HepG2 (cell line): ENCODE results near the gene WTAP. TPM values are rescaled to one million over a fixed set of nuclear protein-coding genes. Genes with fewer than 3 reads are reported as not detected.

ENCODE experiments used
- ARID3A ChIP-seq: IDR thresholded peaks from 2 replicates; pipeline ENCODE4 v1.6.1; 2012; ENCODE audit warnings: low read depth, low read length, improper control_type of control experiment
- POLR2G ChIP-seq: fragments of 200-400 bp; formaldehyde crosslinking; IDR thresholded peaks from 2 replicates; pipeline ENCODE4 v1.6.1; 2018; ENCODE audit warnings: mild to moderate bottlenecking, low read depth, low read length, moderate library complexity
- RAD51 ChIP-seq: fragments of 450-650 bp; IDR thresholded peaks from 2 replicates; pipeline ENCODE4 v1.6.1; 2016; ENCODE audit warnings: borderline replicate concordance
- ZBTB37 ChIP-seq: sonication (generic); formaldehyde crosslinking; IDR thresholded peaks from 2 replicates; pipeline ENCODE4 v1.4.0; 2020; ENCODE audit warnings: mild to moderate bottlenecking, missing genetic modification reagents
- ZNF501 ChIP-seq: sonication (generic); formaldehyde crosslinking; IDR thresholded peaks from 2 replicates; pipeline ENCODE4 v1.5.1; 2020; ENCODE audit warnings: mild to moderate bottlenecking, moderate library complexity, missing genetic modification reagents
- ZNF709 ChIP-seq: sonication (generic); formaldehyde crosslinking; IDR thresholded peaks from 2 replicates; pipeline ENCODE4 v1.5.0; 2020; ENCODE audit warnings: mild to moderate bottlenecking, missing genetic modification reagents
- ZNF737 ChIP-seq: sonication (generic); formaldehyde crosslinking; IDR thresholded peaks from 2 replicates; pipeline ENCODE4 v1.5.0; 2020; ENCODE audit warnings: missing genetic modification reagents, mild to moderate bottlenecking, borderline replicate concordance
- polyA plus RNA-seq, 8 experiments: library from polyadenylated mRNA; depleted of rRNA in 3 of 8; stranded (reverse) in 7 of 8; unstranded in 1 of 8; fragments of >200 nt; fragmentation: Illumina TruSeq in 4 of 8; extraction: Trizol in 4 of 8; gene quantifications; 2 replicates each; pipeline versions ENCODE4 v1.2.1 to v1.2.3, GENCODE V29; 2011 to 2016; ENCODE audit warnings: low read depth in 4 of 8, missing spikeins in 1 of 8, mixed read lengths in 1 of 8; ENCODE audit not compliant: insufficient read depth in 1 of 8
- total RNA-seq, 5 experiments: library from RNA; depleted of rRNA; stranded (reverse); fragments of >200 nt; fragmentation: Illumina TruSeq; extraction: Trizol; gene quantifications; 2 replicates each; pipeline ENCODE4 v1.2.3, GENCODE V29; 2016; ENCODE audit warnings: low read depth in 1 of 5
- TF ChIP-seq, protein P1 (sequence below): sonication (generic); formaldehyde crosslinking; IDR thresholded peaks from 2 replicates; pipeline ENCODE4 v1.8.1; 2023; ENCODE audit warnings: missing genetic modification reagents, inconsistent platforms, borderline replicate concordance
- TF ChIP-seq, protein P2 (sequence below): sonication (generic); formaldehyde crosslinking; IDR thresholded peaks from 2 replicates; pipeline ENCODE4 v1.5.0; 2020; ENCODE audit warnings: mild to moderate bottlenecking, missing genetic modification reagents
- TF ChIP-seq, protein P3 (sequence below): IDR thresholded peaks from 2 replicates; pipeline ENCODE4 v1.6.1; 2016; ENCODE audit warnings: low read depth, borderline replicate concordance
- TF ChIP-seq, protein P4 (sequence below): sonication (generic); formaldehyde crosslinking; IDR thresholded peaks from one replicate; pipeline ENCODE4 v1.5.1; 2020; ENCODE audit warnings: mild to moderate bottlenecking, missing genetic modification reagents; ENCODE audit errors: not compliant biosample characterization

Gene WTAP
- total and polyA plus RNA-seq, 2 of the 13 experiments (the other 11 are each of a cell fraction or from before 2014, with no cell fraction given) = 31.6 to 167 TPM

- TF ChIP-seq ZNF709 = peak; percentile 79; the same call in 1 of the 2 replicates
- peak; percentile 76 for TF ChIP-seq POLR2G
- no peak; the same call in 1 of the 2 replicates for TF ChIP-seq ZNF737 (CRISPR knock-in tag)
- peak; percentile 73 for TF ChIP-seq ZNF501
- TF ChIP-seq ARID3A = no peak
- TF ChIP-seq, protein P1, sequence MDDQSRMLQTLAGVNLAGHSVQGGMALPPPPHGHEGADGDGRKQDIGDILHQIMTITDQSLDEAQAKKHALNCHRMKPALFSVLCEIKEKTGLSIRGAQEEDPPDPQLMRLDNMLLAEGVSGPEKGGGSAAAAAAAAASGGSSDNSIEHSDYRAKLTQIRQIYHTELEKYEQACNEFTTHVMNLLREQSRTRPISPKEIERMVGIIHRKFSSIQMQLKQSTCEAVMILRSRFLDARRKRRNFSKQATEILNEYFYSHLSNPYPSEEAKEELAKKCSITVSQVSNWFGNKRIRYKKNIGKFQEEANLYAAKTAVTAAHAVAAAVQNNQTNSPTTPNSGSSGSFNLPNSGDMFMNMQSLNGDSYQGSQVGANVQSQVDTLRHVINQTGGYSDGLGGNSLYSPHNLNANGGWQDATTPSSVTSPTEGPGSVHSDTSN = peak; percentile 43; the same call in 1 of the 2 replicates
- TF ChIP-seq, protein P2, sequence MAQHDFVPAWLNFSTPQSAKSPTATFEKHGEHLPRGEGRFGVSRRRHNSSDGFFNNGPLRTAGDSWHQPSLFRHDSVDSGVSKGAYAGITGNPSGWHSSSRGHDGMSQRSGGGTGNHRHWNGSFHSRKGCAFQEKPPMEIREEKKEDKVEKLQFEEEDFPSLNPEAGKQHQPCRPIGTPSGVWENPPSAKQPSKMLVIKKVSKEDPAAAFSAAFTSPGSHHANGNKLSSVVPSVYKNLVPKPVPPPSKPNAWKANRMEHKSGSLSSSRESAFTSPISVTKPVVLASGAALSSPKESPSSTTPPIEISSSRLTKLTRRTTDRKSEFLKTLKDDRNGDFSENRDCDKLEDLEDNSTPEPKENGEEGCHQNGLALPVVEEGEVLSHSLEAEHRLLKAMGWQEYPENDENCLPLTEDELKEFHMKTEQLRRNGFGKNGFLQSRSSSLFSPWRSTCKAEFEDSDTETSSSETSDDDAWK (CRISPR knock-in tag) = no peak
- no peak for TF ChIP-seq RAD51
- TF ChIP-seq ZBTB37 (CRISPR knock-in tag) = peak; percentile 81
- TF ChIP-seq, protein P3, sequence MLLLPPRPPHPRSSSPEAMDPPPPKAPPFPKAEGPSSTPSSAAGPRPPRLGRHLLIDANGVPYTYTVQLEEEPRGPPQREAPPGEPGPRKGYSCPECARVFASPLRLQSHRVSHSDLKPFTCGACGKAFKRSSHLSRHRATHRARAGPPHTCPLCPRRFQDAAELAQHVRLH (CRISPR knock-in tag) = peak; percentile 95
- TF ChIP-seq, protein P4, sequence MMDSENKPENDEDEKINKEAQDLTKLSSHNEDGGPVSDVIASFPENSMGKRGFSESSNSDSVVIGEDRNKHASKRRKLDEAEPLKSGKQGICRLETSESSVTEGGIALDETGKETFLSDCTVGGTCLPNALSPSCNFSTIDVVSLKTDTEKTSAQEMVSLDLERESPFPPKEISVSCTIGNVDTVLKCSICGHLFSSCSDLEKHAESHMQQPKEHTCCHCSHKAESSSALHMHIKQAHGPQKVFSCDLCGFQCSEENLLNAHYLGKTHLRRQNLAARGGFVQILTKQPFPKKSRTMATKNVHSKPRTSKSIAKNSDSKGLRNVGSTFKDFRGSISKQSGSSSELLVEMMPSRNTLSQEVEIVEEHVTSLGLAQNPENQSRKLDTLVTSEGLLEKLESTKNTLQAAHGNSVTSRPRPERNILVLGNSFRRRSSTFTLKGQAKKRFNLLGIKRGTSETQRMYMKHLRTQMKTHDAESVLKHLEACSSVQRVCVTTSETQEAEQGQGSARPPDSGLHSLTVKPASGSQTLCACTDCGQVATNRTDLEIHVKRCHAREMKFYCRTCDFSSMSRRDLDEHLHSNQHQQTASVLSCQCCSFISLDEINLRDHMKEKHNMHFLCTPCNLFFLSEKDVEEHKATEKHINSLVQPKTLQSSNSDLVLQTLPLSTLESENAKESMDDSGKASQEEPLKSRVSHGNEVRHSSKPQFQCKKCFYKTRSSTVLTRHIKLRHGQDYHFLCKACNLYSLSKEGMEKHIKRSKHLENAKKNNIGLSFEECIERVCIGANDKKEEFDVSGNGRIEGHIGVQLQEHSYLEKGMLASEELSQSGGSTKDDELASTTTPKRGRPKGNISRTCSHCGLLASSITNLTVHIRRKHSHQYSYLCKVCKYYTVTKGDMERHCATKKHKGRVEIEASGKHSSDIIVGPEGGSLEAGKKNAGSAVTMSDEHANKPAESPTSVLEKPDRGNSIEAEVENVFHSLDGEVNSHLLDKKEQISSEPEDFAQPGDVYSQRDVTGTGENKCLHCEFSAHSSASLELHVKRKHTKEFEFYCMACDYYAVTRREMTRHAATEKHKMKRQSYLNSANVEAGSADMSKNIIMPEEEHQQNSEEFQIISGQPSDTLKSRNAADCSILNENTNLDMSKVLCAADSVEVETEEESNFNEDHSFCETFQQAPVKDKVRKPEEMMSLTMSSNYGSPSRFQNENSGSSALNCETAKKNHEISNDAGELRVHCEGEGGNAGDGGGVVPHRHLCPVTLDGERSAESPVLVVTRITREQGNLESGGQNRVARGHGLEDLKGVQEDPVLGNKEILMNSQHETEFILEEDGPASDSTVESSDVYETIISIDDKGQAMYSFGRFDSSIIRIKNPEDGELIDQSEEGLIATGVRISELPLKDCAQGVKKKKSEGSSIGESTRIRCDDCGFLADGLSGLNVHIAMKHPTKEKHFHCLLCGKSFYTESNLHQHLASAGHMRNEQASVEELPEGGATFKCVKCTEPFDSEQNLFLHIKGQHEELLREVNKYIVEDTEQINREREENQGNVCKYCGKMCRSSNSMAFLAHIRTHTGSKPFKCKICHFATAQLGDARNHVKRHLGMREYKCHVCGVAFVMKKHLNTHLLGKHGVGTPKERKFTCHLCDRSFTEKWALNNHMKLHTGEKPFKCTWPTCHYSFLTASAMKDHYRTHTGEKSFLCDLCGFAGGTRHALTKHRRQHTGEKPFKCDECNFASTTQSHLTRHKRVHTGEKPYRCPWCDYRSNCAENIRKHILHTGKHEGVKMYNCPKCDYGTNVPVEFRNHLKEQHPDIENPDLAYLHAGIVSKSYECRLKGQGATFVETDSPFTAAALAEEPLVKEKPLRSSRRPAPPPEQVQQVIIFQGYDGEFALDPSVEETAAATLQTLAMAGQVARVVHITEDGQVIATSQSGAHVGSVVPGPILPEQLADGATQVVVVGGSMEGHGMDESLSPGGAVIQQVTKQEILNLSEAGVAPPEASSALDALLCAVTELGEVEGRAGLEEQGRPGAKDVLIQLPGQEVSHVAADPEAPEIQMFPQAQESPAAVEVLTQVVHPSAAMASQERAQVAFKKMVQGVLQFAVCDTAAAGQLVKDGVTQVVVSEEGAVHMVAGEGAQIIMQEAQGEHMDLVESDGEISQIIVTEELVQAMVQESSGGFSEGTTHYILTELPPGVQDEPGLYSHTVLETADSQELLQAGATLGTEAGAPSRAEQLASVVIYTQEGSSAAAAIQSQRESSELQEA (CRISPR knock-in tag) = peak; percentile 91
These were observed 34.8 kb downstream of the WTAP start, which contains the start of gene ACAT2 (continued) for GRCh38 chr6:159761873-159762680.
